A549 (cell line): ENCODE results near the gene MUC5B. TPM values are rescaled to one million over a fixed set of nuclear protein-coding genes. Genes with fewer than 3 reads are reported as not detected.

ENCODE experiments used
- ATAC-seq, 2 experiments: fragments of 200-7000 bp in 1 of 2; fragments of >200 bp in 1 of 2; cut with Nextera tagmentation in 1 of 2; cut with Tn5 transposase in 1 of 2; 3 replicates each; pipeline versions ENCODE4 v1.8.0 to v1.9.1; 2018 to 2020; ENCODE audit warnings: mild to moderate bottlenecking in 1 of 2, moderate library complexity in 1 of 2
- CTCF ChIA-PET: fragments of 300-600 bp; sonication (Branson Sonifier 250); formaldehyde crosslinking; extraction: SDS; loops from one replicate; lab custom pipeline; 2021; ENCODE audit warnings: antibody characterized with exemption, inconsistent platforms; lab: Yijun Ruan, JAX
- POLR2A ChIA-PET: fragments of 350-600 bp; formaldehyde crosslinking; extraction: SDS; loops from one replicate; lab custom pipeline; 2021; ENCODE audit warnings: antibody characterized with exemption, inconsistent platforms; lab: Yijun Ruan, JAX
- DNase-seq, 2 experiments: peaks; one replicate each; pipeline versions ENCODE4 v3.0.0 to v3.0.0-alpha.2; 2011 to 2016; ENCODE audit warnings: low read depth in 1 of 2, low spot score in 1 of 2
- FAIRE-seq: peaks from 2 replicates; lab custom pipeline; 2011; peaks lifted over from hg19 to GRCh38; lab: Jason Lieb, UNC
- H3K27ac ChIP-seq, 2 experiments: fragments of >200 bp; sonication (Bioruptor Twin); formaldehyde crosslinking; 3 replicates each; pipeline ENCODE4 v1.5.1; 2016 to 2017
- H3K4me1 ChIP-seq: fragments of >200 bp; sonication (Bioruptor Twin); formaldehyde crosslinking; 3 replicates; pipeline ENCODE4 v1.6.1; 2016
- H3K4me2 ChIP-seq: fragments of >200 bp; sonication (Bioruptor Twin); formaldehyde crosslinking; 3 replicates; pipeline ENCODE4 v1.6.1; 2016
- H3K4me3 ChIP-seq: fragments of >200 bp; sonication (Bioruptor Twin); formaldehyde crosslinking; 3 replicates; pipeline ENCODE4 v1.5.1; 2016
- H3K9me3 ChIP-seq: fragments of >200 bp; sonication (Bioruptor Twin); formaldehyde crosslinking; 3 replicates; pipeline ENCODE4 v1.6.1; 2016
- BHLHE40 ChIP-seq: IDR thresholded peaks from 2 replicates; pipeline ENCODE4 v1.6.1; 2012; ENCODE audit warnings: low read depth, low read length, inconsistent platforms
- CBX2 ChIP-seq: fragments of 200-600 bp; sonication (generic); IDR thresholded peaks from 2 replicates; pipeline ENCODE4 v1.6.1; 2016; ENCODE audit warnings: low read depth, mild to moderate bottlenecking, borderline replicate concordance
- EHMT2 ChIP-seq: fragments of 200-600 bp; sonication (generic); IDR thresholded peaks from 2 replicates; pipeline ENCODE4 v1.6.1; 2016; ENCODE audit warnings: antibody characterized with exemption, low read depth, mild to moderate bottlenecking, moderate library complexity
- EP300 ChIP-seq, 2 experiments: fragments of >200 bp; sonication (Bioruptor Twin); formaldehyde crosslinking; IDR thresholded peaks; 2 replicates in 1 of 2; 3 replicates in 1 of 2; pipeline ENCODE4 v1.6.1; 2016 to 2017
- FOSB ChIP-seq: fragments of 250-450 bp; sonication (Bioruptor Pico); IDR thresholded peaks from 2 replicates; pipeline ENCODE4 v1.5.0; 2020; ENCODE audit warnings: mild to moderate bottlenecking, moderate library complexity
- FOXS1 ChIP-seq: fragments of 250-450 bp; sonication (Bioruptor Pico); IDR thresholded peaks from 2 replicates; pipeline ENCODE4 v1.5.0; 2020; ENCODE audit warnings: mild to moderate bottlenecking, moderate library complexity
- GATA3 ChIP-seq: IDR thresholded peaks from 2 replicates; pipeline ENCODE4 v1.6.1; 2012; ENCODE audit warnings: borderline replicate concordance
- HDAC2 ChIP-seq: fragments of 200-600 bp; sonication (generic); IDR thresholded peaks from 2 replicates; pipeline ENCODE4 v1.6.1; 2016
- HEYL ChIP-seq: fragments of 250-450 bp; sonication (Bioruptor Pico); IDR thresholded peaks from 2 replicates; pipeline ENCODE4 v1.8.0; 2021; ENCODE audit warnings: mild to moderate bottlenecking, moderate library complexity
- HOXA7 ChIP-seq: fragments of 250-450 bp; sonication (Bioruptor Pico); IDR thresholded peaks from 2 replicates; pipeline ENCODE4 v1.5.0; 2020; ENCODE audit warnings: mild to moderate bottlenecking, moderate library complexity
- NPAS2 ChIP-seq: fragments of 250-450 bp; sonication (Bioruptor Pico); IDR thresholded peaks from 2 replicates; pipeline ENCODE4 v1.8.0; 2022; ENCODE audit warnings: mild to moderate bottlenecking, moderate library complexity, borderline replicate concordance
- NR3C1 ChIP-seq: fragments of >200 bp; sonication (Bioruptor Twin); formaldehyde crosslinking; IDR thresholded peaks from 3 replicates; pipeline ENCODE4 v1.6.1; 2017
- PHF8 ChIP-seq: fragments of 200-600 bp; sonication (generic); IDR thresholded peaks from 2 replicates; pipeline ENCODE4 v1.6.1; 2016; ENCODE audit warnings: low read depth, mild to moderate bottlenecking, antibody characterized with exemption, moderate library complexity, borderline replicate concordance
- RARB ChIP-seq: fragments of 250-450 bp; sonication (Bioruptor Pico); IDR thresholded peaks from 2 replicates; pipeline ENCODE4 v1.8.0; 2021; ENCODE audit warnings: mild to moderate bottlenecking, moderate library complexity
- RFX5 ChIP-seq: fragments of 450-650 bp; IDR thresholded peaks from 2 replicates; pipeline ENCODE4 v1.7.1; 2014; ENCODE audit warnings: antibody characterized with exemption, mild to moderate bottlenecking, moderate library complexity
- SREBF2 ChIP-seq: fragments of 450-650 bp; IDR thresholded peaks from 2 replicates; pipeline ENCODE4 v1.6.1; 2014; ENCODE audit warnings: mild to moderate bottlenecking, moderate library complexity
- TP53 ChIP-seq: fragments of 250-450 bp; sonication (Bioruptor Pico); IDR thresholded peaks from 2 replicates; pipeline ENCODE4 v1.5.0; 2021; ENCODE audit warnings: mild to moderate bottlenecking, moderate library complexity
- ZFP36 ChIP-seq: fragments of 450-650 bp; IDR thresholded peaks from 2 replicates; pipeline ENCODE4 v1.6.1; 2014; ENCODE audit warnings: borderline replicate concordance; ENCODE audit not compliant: partially characterized antibody
- ZSCAN20 ChIP-seq: fragments of 250-450 bp; sonication (Bioruptor Pico); IDR thresholded peaks from 2 replicates; pipeline ENCODE4 v1.8.0; 2022; ENCODE audit warnings: mild to moderate bottlenecking, moderate library complexity
- whole genome bisulfite sequencing: methylation state at CpG from one replicate; pipeline ENCODE4 v1.1.6; 2017; ENCODE audit errors: missing lambda C conversion rate; 5-methylcytosine and 5-hydroxymethylcytosine counted together
- polyA plus RNA-seq, 4 experiments: library from polyadenylated mRNA; depleted of rRNA in 3 of 4; stranded (reverse); fragments of >200 nt; fragmentation: RNase III in 1 of 4; extraction: RNeasy Plus Mini Kit Qiagen cat#74134 plus additional on column Dnase treatment in 1 of 4; gene quantifications; 2 replicates in 3 of 4; 3 replicates in 1 of 4; pipeline ENCODE4 v1.2.3, GENCODE V29; 2011 to 2017
- TF ChIP-seq, protein P1 (sequence below): IDR thresholded peaks from 2 replicates; pipeline ENCODE4 v1.6.1; 2012; ENCODE audit warnings: low read depth, borderline replicate concordance
- TF ChIP-seq, protein P2 (sequence below): fragments of 450-650 bp; IDR thresholded peaks from 2 replicates; pipeline ENCODE4 v1.6.1; 2014; ENCODE audit warnings: antibody characterized with exemption
- TF ChIP-seq, protein P3 (sequence below): IDR thresholded peaks from 2 replicates; pipeline ENCODE4 v1.6.1; 2012

The MUC5B gene
- polyA plus RNA-seq, 2 of the 4 experiments (the other 2 are of a cell fraction) = 0.85 to 1.4 TPM

DNA sequence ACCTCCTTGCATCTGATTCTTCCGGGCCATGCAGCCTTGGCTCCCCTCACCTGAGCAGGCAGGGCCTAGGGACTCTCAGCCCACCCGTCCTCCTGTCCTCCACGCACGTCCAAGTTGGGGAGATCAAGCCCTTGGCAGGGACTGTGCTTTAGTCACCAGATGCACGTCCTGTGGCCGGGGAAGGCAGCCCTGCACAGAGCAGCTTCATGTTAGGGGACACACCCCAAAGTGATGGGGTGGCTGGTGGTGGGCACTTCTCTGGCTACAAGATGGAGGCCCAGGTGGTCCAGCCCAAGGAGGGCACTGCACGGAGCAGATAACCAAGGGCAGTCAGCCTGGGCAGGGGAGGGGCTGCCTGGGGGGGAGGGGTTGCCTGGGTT, 1.2 kb downstream of the MUC5B start:
- ATAC-seq (peak in 1 of 2 experiments; percentile 3; a peak in 1 of 6 replicates), DNase-seq (peak in 1 of 2 experiments; percentile 27), FAIRE-seq (no peak)
- no peak for TF ChIP-seq NR3C1
- Histone ChIP-seq H3K4me1 (peaks cover 57% of the 10 kb centered on the region), H3K27ac (peak overlapping the region; percentile 78 to 81), H3K4me3 (peak overlapping the region; percentile 6; the same call in 1 of the 3 replicates), H3K4me2 (peak overlapping the region; percentile 61), H3K9me3 (no peaks in the 10 kb centered on the region)
- ChIA-PET POLR2A (interaction anchor here (0.7 kb wide), 1 partner anchor 75 kb away, joined by 3 read pairs; no protein-coding TSS in a partner anchor), CTCF (interaction anchor here (4.1 kb wide), 1 partner anchor 21 kb away, joined by 14 read pairs; no protein-coding TSS in a partner anchor)
- 50% methylated on average over 4 of the region's 7 CpGs for WGBS

DNA sequence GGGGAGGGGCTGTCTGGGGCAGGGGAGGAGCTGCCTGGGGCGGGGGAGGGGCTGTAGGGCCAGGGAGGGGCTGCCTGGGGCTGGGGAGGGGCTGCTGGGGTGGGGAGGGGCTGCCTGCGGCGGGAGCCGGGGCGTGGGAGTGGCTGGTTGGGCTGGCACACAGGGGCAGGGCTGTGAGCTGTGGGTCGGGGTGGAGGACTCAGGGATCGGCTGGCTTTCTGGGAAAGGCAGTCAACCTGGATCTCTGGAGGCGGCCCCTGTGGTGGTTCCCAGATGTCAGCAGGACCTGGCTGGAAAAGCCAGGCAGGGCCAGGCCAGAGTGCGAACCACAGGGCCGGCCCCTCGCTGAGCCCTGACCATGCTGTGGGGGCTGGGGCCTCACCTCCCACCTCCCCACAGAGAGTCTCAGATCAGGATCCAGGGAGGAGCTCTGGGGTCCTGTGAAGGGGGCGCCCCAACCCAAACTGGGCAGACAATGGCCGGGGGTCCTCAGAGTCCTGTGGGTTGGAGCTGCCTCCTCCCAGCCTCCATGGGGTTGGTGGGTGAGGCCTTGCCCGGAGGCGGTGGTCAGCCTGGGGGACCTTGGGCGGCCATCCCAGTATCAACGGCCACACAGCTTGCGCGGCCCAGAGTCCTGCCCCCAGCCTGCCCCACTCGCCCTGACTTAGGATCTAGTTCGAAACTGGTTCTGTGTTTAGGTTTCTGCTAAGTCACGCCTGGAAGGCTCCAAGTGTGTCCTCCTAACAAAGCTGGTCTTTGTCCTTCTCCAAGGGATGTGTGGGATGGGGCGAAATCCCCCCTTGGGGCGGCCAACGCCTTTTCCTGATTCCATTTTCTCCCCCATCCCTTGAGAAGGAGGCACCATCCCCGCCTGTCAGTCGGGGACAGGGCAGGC, 1.9 kb downstream of the MUC5B start:
- Histone ChIP-seq H3K27ac (peak overlapping the region; percentile 78 to 81; a peak in 5 of 6 replicates), H3K4me1 (peaks cover 50% of the 10 kb centered on the region), H3K9me3 (no peaks in the 10 kb centered on the region), H3K4me3 (no peak overlapping the region), H3K4me2 (peak overlapping the region; percentile 61)
- 89% methylated on average over 22 of the region's 27 CpGs for WGBS
- TF ChIP-seq ZSCAN20 (CRISPR knock-in tag) = no peak
- TF ChIP-seq NPAS2 (CRISPR knock-in tag) = no peak
- no peak for TF ChIP-seq FOSB
- TF ChIP-seq GATA3 = no peak
- TF ChIP-seq BHLHE40 = no peak
- no peak for TF ChIP-seq PHF8
- TF ChIP-seq FOXS1 (CRISPR knock-in tag) = no peak
- TF ChIP-seq ZFP36 = no peak
- TF ChIP-seq RARB (CRISPR knock-in tag) = no peak
- no peak for TF ChIP-seq HOXA7 (CRISPR knock-in tag)
- TF ChIP-seq CBX2 = no peak
- TF ChIP-seq NR3C1 = no peak
- no peak for TF ChIP-seq SREBF2
- TF ChIP-seq RFX5 = no peak
- DNase-seq = peak in 1 of 2 experiments; percentile 53
- POLR2A ChIA-PET = interaction anchor here (0.7 kb wide), 1 partner anchor 74 kb away, joined by 3 read pairs; no protein-coding TSS in a partner anchor
- CTCF ChIA-PET = interaction anchor here (0.6 to 4.1 kb wide), 6 partner anchors 12 to 932 kb away, joined by 3 to 14 read pairs (median 3); no protein-coding TSS in a partner anchor
- peak in 1 of 2 experiments; percentile 12; a peak in 2 of 6 replicates for ATAC-seq
- FAIRE-seq = no peak

DNA sequence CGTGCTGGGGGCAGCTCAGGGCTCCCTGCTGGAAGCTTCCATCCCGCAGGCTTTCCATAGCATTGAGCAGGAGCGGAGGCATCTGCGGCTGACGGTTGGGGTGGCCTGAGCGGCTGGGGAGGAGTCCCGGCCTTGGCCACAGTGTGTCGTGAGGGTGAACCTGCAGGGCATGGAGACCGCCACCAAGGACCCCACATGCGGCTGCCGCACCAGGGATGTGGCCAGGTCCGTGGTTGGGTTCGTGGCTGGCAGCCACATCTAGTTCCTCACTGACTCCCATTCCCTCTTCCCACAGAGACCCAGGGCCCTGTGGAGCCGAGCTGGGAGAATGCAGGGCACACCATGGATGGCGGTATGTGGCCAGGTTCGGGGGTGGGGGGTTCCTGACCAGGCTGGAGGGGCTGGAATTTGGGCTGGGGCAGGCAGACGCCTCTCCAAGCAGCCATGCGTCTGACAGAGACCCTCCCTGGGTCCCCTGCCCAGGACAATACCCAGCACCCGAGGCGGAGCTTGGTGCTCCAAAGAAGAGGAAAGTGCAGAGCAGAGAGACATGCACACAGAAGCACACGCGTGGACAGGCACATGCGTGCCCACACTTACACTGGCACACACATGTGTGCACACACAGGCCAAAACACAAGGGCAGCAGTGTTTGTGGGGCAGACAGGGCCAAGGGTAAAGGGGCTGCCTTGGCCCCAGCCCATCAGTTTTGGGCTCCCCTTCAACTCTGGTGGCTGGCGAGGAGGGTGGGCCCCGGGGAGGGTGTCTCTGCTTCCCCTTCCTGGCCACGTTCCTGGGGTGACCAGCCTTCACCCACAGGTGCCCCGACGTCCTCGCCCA, 2.7 kb downstream of the MUC5B start:
- DNase-seq (no peak), ATAC-seq (no peak), FAIRE-seq (no peak)
- 82% methylated on average over 25 of the region's 29 CpGs for WGBS
- no peak overlapping the region; the same call in 2 of the 3 replicates for H3K4me2 ChIP-seq
- POLR2A ChIA-PET = no interaction called here
- peaks cover 42% of the 10 kb centered on the region for H3K4me1 ChIP-seq
- CTCF ChIA-PET = interaction anchor here (0.8 to 4.1 kb wide), 5 partner anchors 18 to 931 kb away, joined by 3 to 14 read pairs (median 3); no protein-coding TSS in a partner anchor
- no peaks in the 10 kb centered on the region for H3K9me3 ChIP-seq
- no peak overlapping the region for H3K4me3 ChIP-seq
- H3K27ac ChIP-seq = peak overlapping the region; percentile 53 to 81; a peak in 5 of 6 replicates
- TF ChIP-seq, protein P1, sequence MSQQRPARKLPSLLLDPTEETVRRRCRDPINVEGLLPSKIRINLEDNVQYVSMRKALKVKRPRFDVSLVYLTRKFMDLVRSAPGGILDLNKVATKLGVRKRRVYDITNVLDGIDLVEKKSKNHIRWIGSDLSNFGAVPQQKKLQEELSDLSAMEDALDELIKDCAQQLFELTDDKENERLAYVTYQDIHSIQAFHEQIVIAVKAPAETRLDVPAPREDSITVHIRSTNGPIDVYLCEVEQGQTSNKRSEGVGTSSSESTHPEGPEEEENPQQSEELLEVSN = no peak
- TF ChIP-seq, protein P2, sequence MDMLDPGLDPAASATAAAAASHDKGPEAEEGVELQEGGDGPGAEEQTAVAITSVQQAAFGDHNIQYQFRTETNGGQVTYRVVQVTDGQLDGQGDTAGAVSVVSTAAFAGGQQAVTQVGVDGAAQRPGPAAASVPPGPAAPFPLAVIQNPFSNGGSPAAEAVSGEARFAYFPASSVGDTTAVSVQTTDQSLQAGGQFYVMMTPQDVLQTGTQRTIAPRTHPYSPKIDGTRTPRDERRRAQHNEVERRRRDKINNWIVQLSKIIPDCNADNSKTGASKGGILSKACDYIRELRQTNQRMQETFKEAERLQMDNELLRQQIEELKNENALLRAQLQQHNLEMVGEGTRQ = no peak
- TF ChIP-seq SREBF2 = no peak
- no peak for TF ChIP-seq HEYL (CRISPR knock-in tag)
- TF ChIP-seq EP300 (IDR thresholded peaks at IDR 0.05) = no peak
- TF ChIP-seq ZFP36 = no peak
- TF ChIP-seq NPAS2 (CRISPR knock-in tag) = no peak
- TF ChIP-seq FOSB = no peak
- no peak for TF ChIP-seq HDAC2
- no peak for TF ChIP-seq CBX2
- TF ChIP-seq ZSCAN20 (CRISPR knock-in tag) = no peak
- TF ChIP-seq TP53 (CRISPR knock-in tag) = no peak
- TF ChIP-seq EHMT2 = no peak
- TF ChIP-seq, protein P3, sequence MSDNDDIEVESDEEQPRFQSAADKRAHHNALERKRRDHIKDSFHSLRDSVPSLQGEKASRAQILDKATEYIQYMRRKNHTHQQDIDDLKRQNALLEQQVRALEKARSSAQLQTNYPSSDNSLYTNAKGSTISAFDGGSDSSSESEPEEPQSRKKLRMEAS = no peak
